ENCODE data around the gene NPR2. TPM values are rescaled to one million over a fixed set of nuclear protein-coding genes. Genes with fewer than 3 reads are reported as not detected.

Gene NPR2
- polyA plus RNA-seq, 2 of the 4 experiments (the other 2 are of a cell fraction): 7.8 to 18.8 TPM

- TF ChIP-seq CEBPB (IDR thresholded peaks at IDR 0.05): peak in 1 of 2 experiments; percentile 68; a peak in 1 of 4 replicates
These were observed 22.9 kb downstream of the NPR2 start (continued) for GRCh38 chr9:35814106-35814840.

DNA sequence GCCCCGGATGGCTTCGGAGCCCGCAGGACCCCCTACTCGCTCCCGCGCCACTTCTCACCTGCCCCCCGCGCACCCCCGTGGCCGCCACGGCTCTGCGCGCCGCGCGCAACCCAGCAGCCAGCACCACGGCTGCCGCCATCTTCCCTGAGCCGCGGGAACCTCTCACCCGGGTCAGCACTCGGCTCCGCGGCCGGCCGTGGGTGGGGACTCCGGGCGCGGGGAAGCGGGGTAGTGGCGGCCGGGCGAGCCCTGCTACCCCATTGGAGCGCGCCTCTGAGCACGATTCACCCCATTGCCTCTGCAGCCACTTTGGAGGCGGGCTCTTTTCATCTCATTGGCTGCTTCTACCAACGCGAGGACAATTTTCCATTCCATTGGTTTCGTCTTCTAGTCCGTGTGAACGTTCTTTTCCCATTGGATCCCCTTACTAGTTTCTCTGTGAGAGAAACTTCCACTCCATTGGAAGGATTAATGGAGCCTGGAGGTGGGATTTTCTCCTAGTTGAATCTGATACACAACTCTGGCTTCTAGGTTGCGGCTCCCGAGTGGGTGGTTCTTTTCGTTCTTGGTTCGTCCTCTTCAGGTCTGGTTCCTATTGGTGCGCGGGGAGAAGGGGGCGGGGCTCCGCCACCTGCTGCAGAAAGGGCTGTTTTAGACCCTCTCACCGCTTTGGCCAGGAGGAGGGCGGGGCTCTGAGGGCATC lies 23.6 kb downstream of the NPR2 start, which contains the start of gene HINT2:
Gene HINT2 (minus strand): TSS at position 202 of the 703 bp plus-strand sequence. CDS start 63 bp downstream, at position 139.
- Histone ChIP-seq H3K27ac (peak within 1 kb of the TSS; percentile 94 to 96), H3K9me3 (no peaks in the 10 kb centered on the region), H3K4me2 (peak within 1 kb of the TSS; percentile 92), H3K4me3 (peak within 1 kb of the TSS; percentile 73), H3K4me1 (peaks cover 21% of the 10 kb centered on the region)
- ATAC-seq: peak; percentile 86 to 92
- ChIA-PET POLR2A (interaction anchor here (0.7 to 1.6 kb wide), 12 partner anchors 11 to 376 kb away, joined by 3 to 7 read pairs (median 4); partner anchors contain the start of genes CLTA, FAM221B, GBA2 and RGP1), CTCF (interaction anchor here (0.7 to 7.2 kb wide), 22 partner anchors 7 to 140 kb away, joined by 3 to 68 read pairs (median 5); partner anchors contain the start of genes FAM221B, NPR2 and TMEM8B)
- peak; percentile 77 for FAIRE-seq
- peak; percentile 98 for DNase-seq (ENCODE audit: low read depth in 1 of 2, low spot score in 1 of 2)
- under 1% methylated on average over 20 of the region's 52 CpGs for WGBS (ENCODE audit: missing lambda C conversion rate)
- no peak for TF ChIP-seq FOSL2 (IDR thresholded peaks at IDR 0.05)
- TF ChIP-seq FOSL2 (CRISPR knock-in tag; IDR thresholded peaks at IDR 0.05): no peak
- no peak for TF ChIP-seq CHD2 (IDR thresholded peaks at IDR 0.05; ENCODE audit: low read length, partially characterized antibody)
- TF ChIP-seq BCL3 (IDR thresholded peaks at IDR 0.05): peak; percentile 92; the same call in 2 of the 3 replicates
- no peak for TF ChIP-seq EHMT2 (IDR thresholded peaks at IDR 0.05; ENCODE audit: low read depth)
- no peak for TF ChIP-seq RNF2 (IDR thresholded peaks at IDR 0.05; ENCODE audit: borderline replicate concordance, low read depth)
- 0 out of 2 replicates have a peak, but pooled peaks have one; percentile 29 for TF ChIP-seq E2F6 (IDR thresholded peaks at IDR 0.05; ENCODE audit: borderline replicate concordance, low read depth)
- peak; percentile 52; the same call in 1 of the 2 replicates for TF ChIP-seq HMGXB4 (CRISPR knock-in tag; IDR thresholded peaks at IDR 0.05; ENCODE audit: borderline replicate concordance)
- no peak for TF ChIP-seq RCOR1 (IDR thresholded peaks at IDR 0.05; ENCODE audit: low read depth, low read length)
- TF ChIP-seq CBX8 (IDR thresholded peaks at IDR 0.05): no peak
- 0 out of 5 replicates have a peak, but pooled peaks of 1 of the 2 experiments have one; percentile 2 for TF ChIP-seq RAD21 (conservative IDR thresholded peaks at IDR 0.05 in 1 of 2, IDR thresholded peaks at IDR 0.05 in 1 of 2)
- TF ChIP-seq SREBF2 (IDR thresholded peaks at IDR 0.05): peak; percentile 20; the same call in 1 of the 2 replicates
- no peak for TF ChIP-seq MYC (IDR thresholded peaks at IDR 0.05; ENCODE audit: borderline replicate concordance, low read length)
- TF ChIP-seq CEBPB (IDR thresholded peaks at IDR 0.05): no peak
- no peak for TF ChIP-seq CBX2 (IDR thresholded peaks at IDR 0.05; ENCODE audit: borderline replicate concordance, low read depth)
- no peak for TF ChIP-seq HEYL (CRISPR knock-in tag; IDR thresholded peaks at IDR 0.05)
- peak; percentile 71; the same call in 1 of the 2 replicates for TF ChIP-seq PHF8 (IDR thresholded peaks at IDR 0.05; ENCODE audit: borderline replicate concordance, low read depth)
- peak; percentile 36; the same call in 1 of the 2 replicates for TF ChIP-seq HOXB13 (CRISPR knock-in tag; IDR thresholded peaks at IDR 0.05; ENCODE audit: low read depth)
- TF ChIP-seq TFCP2L1 (CRISPR knock-in tag; IDR thresholded peaks at IDR 0.05): peak; percentile 8; the same call in 1 of the 2 replicates
- no peak for TF ChIP-seq ATOH8 (CRISPR knock-in tag; IDR thresholded peaks at IDR 0.05; ENCODE audit: low read depth)
- TF ChIP-seq POLR2AphosphoS2 (conservative IDR thresholded peaks at IDR 0.05; ENCODE audit: low read length): no peak
- TF ChIP-seq JUNB (IDR thresholded peaks at IDR 0.05): no peak
- TF ChIP-seq MAZ (IDR thresholded peaks at IDR 0.05; ENCODE audit: borderline replicate concordance, low read depth, low read length): no peak
- TF ChIP-seq PBX3 (IDR thresholded peaks at IDR 0.05): peak; percentile 69; the same call in 1 of the 2 replicates
- no peak for TF ChIP-seq EHF (CRISPR knock-in tag; IDR thresholded peaks at IDR 0.05)
- no peak for TF ChIP-seq ZNF302 (CRISPR knock-in tag; IDR thresholded peaks at IDR 0.05)
- peak in 1 of 2 experiments; percentile 93; a peak in 3 of 5 replicates for TF ChIP-seq JUN (IDR thresholded peaks at IDR 0.05)
- no peak for TF ChIP-seq HDAC2 (IDR thresholded peaks at IDR 0.05)
- no peak for TF ChIP-seq ZC3H11A (IDR thresholded peaks at IDR 0.05)
- no peak for TF ChIP-seq KDM1A (IDR thresholded peaks at IDR 0.05; ENCODE audit: low read depth)
- peak; percentile 54; the same call in 1 of the 2 replicates for TF ChIP-seq RFX5 (IDR thresholded peaks at IDR 0.05)

All from A549 (cell line).